C4-2B (cell line): ENCODE results near the gene KLHL3.

Experiments
- CTCF ChIP-seq: fragments of 450-650 bp; conservative IDR thresholded peaks from 2 replicates; pipeline ENCODE4 v1.5.1; 2017; ENCODE audit warnings: mild to moderate bottlenecking
- ZFX ChIP-seq: fragments of 450-650 bp; IDR thresholded peaks from 2 replicates; pipeline ENCODE4 v1.6.1; 2017

GRCh38 chr5:137589185-137589584 is 146.7 kb downstream of the KLHL3 start:
- no peak for TF ChIP-seq CTCF
- no peak for TF ChIP-seq ZFX
